HCT116 (cell line): ENCODE measurements around the gene ALCAM. TPM values are rescaled to one million over a fixed set of nuclear protein-coding genes. Genes with fewer than 3 reads are reported as not detected.

ENCODE experiments used
- ATAC-seq: fragments of 200-7000 bp; cut with Tn5 transposase; 2 replicates; pipeline ENCODE4 v1.9.1; 2020; ENCODE audit warnings: mild to moderate bottlenecking, moderate library complexity
- BruUV-seq: library from RNA; stranded (reverse); fragments of 400-500 nt; replicated peaks from 2 replicates; lab custom pipeline; 2021; lab: Mats Ljungman, UMichigan
- CTCF ChIA-PET: fragments of 300-600 bp; sonication (Branson Sonifier 250); formaldehyde crosslinking; loops from one replicate; lab custom pipeline; 2021; ENCODE audit warnings: antibody characterized with exemption; lab: Charles Lee
- POLR2A ChIA-PET: fragments of 300-600, 350-600 bp; sonication (Branson Sonifier 250); formaldehyde crosslinking; loops from one replicate; lab custom pipeline; 2021; ENCODE audit warnings: antibody characterized with exemption; lab: Charles Lee
- RAD21 ChIA-PET, 2 experiments: fragments of 300-600 bp; sonication (Branson Sonifier 250); formaldehyde crosslinking; loops; one replicate each; lab custom pipeline; 2023; ENCODE audit warnings: low total read pairs in 2 of 2; ENCODE audit not compliant: uncharacterized antibody in 2 of 2, unreplicated experiment in 2 of 2, low non-redundant PET in 1 of 2; lab: Charles Lee
- DNase-seq: peaks from one replicate; pipeline ENCODE4 v3.0.0-alpha.2; 2010; ENCODE audit warnings: low read depth, low spot score
- H2AFZ ChIP-seq: fragments of 200-600 bp; shearing (Covaris generic), sonication (generic); 2 replicates; pipeline ENCODE4 v1.6.1; 2017; ENCODE audit warnings: low read depth, mixed run types, mixed read lengths, antibody characterized with exemption, low read length; ENCODE audit not compliant: poor library complexity, severe bottlenecking
- H3K27ac ChIP-seq: 2 replicates; pipeline ENCODE4 v1.5.1; 2012; ENCODE audit warnings: low read depth, low read length
- H3K27me3 ChIP-seq: fragments of 200-600 bp; sonication (generic); 2 replicates; pipeline ENCODE4 v1.6.1; 2016; ENCODE audit warnings: mixed run types, low read length, mixed read lengths; ENCODE audit not compliant: insufficient read depth
- H3K36me3 ChIP-seq, 2 experiments: fragments of 200-500 bp in 1 of 2; fragments of 200-600 bp in 1 of 2; sonication (Bioruptor generic) in 1 of 2; sonication (generic) in 1 of 2; 2 replicates each; pipeline versions ENCODE4 v1.5.1 to v1.6.1; 2014 to 2016; ENCODE audit warnings: low read length in 2 of 2, inconsistent platforms in 1 of 2, mixed read lengths in 1 of 2, mixed run types in 1 of 2; ENCODE audit not compliant: insufficient read depth in 2 of 2, control insufficient read depth in 1 of 2
- H3K4me1 ChIP-seq, 2 experiments: fragments of 200-600 bp in 1 of 2; sonication (generic) in 1 of 2; 2 replicates each; pipeline versions ENCODE4 v1.5.1 to v1.6.1; 2012 to 2017; ENCODE audit warnings: low read length in 2 of 2, inconsistent platforms in 1 of 2, mild to moderate bottlenecking in 1 of 2, mixed read lengths in 1 of 2, mixed run types in 1 of 2, moderate library complexity in 1 of 2; ENCODE audit not compliant: insufficient read depth in 2 of 2, control insufficient read depth in 1 of 2
- H3K4me2 ChIP-seq: fragments of 200-600 bp; sonication (generic); 2 replicates; pipeline ENCODE4 v1.6.1; 2017; ENCODE audit warnings: mixed run types, low read length, mixed read lengths
- H3K4me3 ChIP-seq, 2 experiments: fragments of 200-600 bp in 1 of 2; sonication (generic) in 1 of 2; replicated peaks in 1 of 2; 2 replicates each; pipeline ENCODE4 v1.5.1; 2011 to 2016; ENCODE audit warnings: low read length in 2 of 2, control low read depth in 1 of 2, low read depth in 1 of 2, mild to moderate bottlenecking in 1 of 2, mixed read lengths in 1 of 2, mixed run types in 1 of 2
- H3K79me2 ChIP-seq: fragments of 200-600 bp; sonication (generic); 2 replicates; pipeline ENCODE4 v1.6.1; 2017; ENCODE audit warnings: mild to moderate bottlenecking, mixed run types, low read length, moderate library complexity, mixed read lengths; ENCODE audit not compliant: insufficient read depth
- H3K9ac ChIP-seq: fragments of 200-600 bp; sonication (generic); 2 replicates; pipeline ENCODE4 v1.6.1; 2016; ENCODE audit warnings: low read length, mixed read lengths
- H3K9me2 ChIP-seq: fragments of 200-600 bp; sonication (generic), shearing (Covaris generic); 2 replicates; pipeline ENCODE4 v1.6.1; 2017; ENCODE audit warnings: mixed run types, mild to moderate bottlenecking, moderate library complexity; ENCODE audit not compliant: insufficient read depth
- H3K9me3 ChIP-seq, 2 experiments: fragments of 200-500 bp in 1 of 2; fragments of 200-600 bp in 1 of 2; sonication (Bioruptor generic) in 1 of 2; sonication (generic) in 1 of 2; 2 replicates each; pipeline ENCODE4 v1.6.1; 2014 to 2017; ENCODE audit warnings: low read length in 2 of 2, mixed read lengths in 2 of 2, inconsistent platforms in 1 of 2, low read depth in 1 of 2, mild to moderate bottlenecking in 1 of 2, mixed run types in 1 of 2, moderate library complexity in 1 of 2; ENCODE audit not compliant: control insufficient read depth in 1 of 2, insufficient read depth in 1 of 2
- H4K20me1 ChIP-seq: fragments of 200-600 bp; sonication (generic), shearing (Covaris generic); 2 replicates; pipeline ENCODE4 v1.6.1; 2017; ENCODE audit warnings: mixed run types, mild to moderate bottlenecking, moderate library complexity; ENCODE audit not compliant: insufficient read depth
- ELF1 ChIP-seq: IDR thresholded peaks from 2 replicates; pipeline ENCODE4 v1.6.1; 2012; ENCODE audit warnings: low read depth, borderline replicate concordance
- EZH2phosphoT487 ChIP-seq: fragments of 200-600 bp; IDR thresholded peaks from 2 replicates; pipeline ENCODE4 v1.6.1; 2018; ENCODE audit warnings: antibody characterized with exemption, borderline replicate concordance
- MAX ChIP-seq: IDR thresholded peaks from 2 replicates; pipeline ENCODE4 v1.6.1; 2012
- SRF ChIP-seq: IDR thresholded peaks from 2 replicates; pipeline ENCODE4 v1.6.1; 2012; ENCODE audit warnings: low read depth
- intact Hi-C: fragments of 100-400 bp; cut with micrococcal nuclease; formaldehyde crosslinking; loops from 2 replicates; pipeline ENCODE4 v1.10.0; 2022
- total RNA-seq: library from RNA; stranded (reverse); gene quantifications from one replicate; pipeline ENCODE4 v1.2.1, GENCODE V29; 2021; ENCODE audit not compliant: unreplicated experiment
- TF ChIP-seq, protein P1 (sequence below): IDR thresholded peaks from 2 replicates; pipeline ENCODE4 v1.6.1; 2012
- TF ChIP-seq, protein P2 (sequence below): IDR thresholded peaks from 2 replicates; pipeline ENCODE4 v1.6.1; 2011; ENCODE audit warnings: mild to moderate bottlenecking, low read length, moderate library complexity; ENCODE audit not compliant: insufficient replicate concordance; ENCODE audit errors: extremely low read depth

ALCAM gene
- total RNA-seq, 1 experiment from 2014 or later = 56.7 TPM

- H3K79me2 ChIP-seq = peaks cover 29% of the 10 kb centered on the region
- ChIA-PET POLR2A (interaction anchor here (0.7 kb wide), 1 partner anchor 16 kb away, joined by 3 read pairs; no protein-coding TSS in a partner anchor), RAD21 (no interaction called here)
- H3K9me2 ChIP-seq = no peaks in the 10 kb centered on the region
- DNase-seq = no peak
- no peaks in the 10 kb centered on the region for H3K36me3 ChIP-seq
- H3K4me2 ChIP-seq = no peak overlapping the region
- H3K27ac ChIP-seq = no peak overlapping the region
- TF ChIP-seq EZH2phosphoT487 (no peak), MAX (no peak), ELF1 (no peak), SRF (no peak)
- TF ChIP-seq, protein P1, sequence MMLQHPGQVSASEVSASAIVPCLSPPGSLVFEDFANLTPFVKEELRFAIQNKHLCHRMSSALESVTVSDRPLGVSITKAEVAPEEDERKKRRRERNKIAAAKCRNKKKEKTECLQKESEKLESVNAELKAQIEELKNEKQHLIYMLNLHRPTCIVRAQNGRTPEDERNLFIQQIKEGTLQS = no peak
- TF ChIP-seq, protein P2, sequence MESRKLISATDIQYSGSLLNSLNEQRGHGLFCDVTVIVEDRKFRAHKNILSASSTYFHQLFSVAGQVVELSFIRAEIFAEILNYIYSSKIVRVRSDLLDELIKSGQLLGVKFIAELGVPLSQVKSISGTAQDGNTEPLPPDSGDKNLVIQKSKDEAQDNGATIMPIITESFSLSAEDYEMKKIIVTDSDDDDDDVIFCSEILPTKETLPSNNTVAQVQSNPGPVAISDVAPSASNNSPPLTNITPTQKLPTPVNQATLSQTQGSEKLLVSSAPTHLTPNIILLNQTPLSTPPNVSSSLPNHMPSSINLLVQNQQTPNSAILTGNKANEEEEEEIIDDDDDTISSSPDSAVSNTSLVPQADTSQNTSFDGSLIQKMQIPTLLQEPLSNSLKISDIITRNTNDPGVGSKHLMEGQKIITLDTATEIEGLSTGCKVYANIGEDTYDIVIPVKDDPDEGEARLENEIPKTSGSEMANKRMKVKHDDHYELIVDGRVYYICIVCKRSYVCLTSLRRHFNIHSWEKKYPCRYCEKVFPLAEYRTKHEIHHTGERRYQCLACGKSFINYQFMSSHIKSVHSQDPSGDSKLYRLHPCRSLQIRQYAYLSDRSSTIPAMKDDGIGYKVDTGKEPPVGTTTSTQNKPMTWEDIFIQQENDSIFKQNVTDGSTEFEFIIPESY = no peak
- TF ChIP-seq, all 23 proteins: peak for 0
- H4K20me1 ChIP-seq = no peaks in the 10 kb centered on the region
- H3K9ac ChIP-seq = no peak overlapping the region
- intact Hi-C loops = no loop called here
- ATAC-seq = no peak
- no peaks in the 10 kb centered on the region for H3K4me1 ChIP-seq
- H2AFZ ChIP-seq = no peak overlapping the region
- no peaks in the 10 kb centered on the region for H3K9me3 ChIP-seq
- no TSS peak for BruUV-seq
- H3K4me3 ChIP-seq = no peak overlapping the region
- no peaks in the 10 kb centered on the region for H3K27me3 ChIP-seq
- CTCF ChIA-PET = no interaction called here
Observed at GRCh38 chr3:105415951-105416350, 49.2 kb downstream of the ALCAM start.
